SH-SY5Y (cell line): ENCODE results near the gene MPC1.

Experiments used
- GATA2 ChIP-seq: IDR thresholded peaks from 2 replicates; pipeline ENCODE4 v1.6.1; 2011; ENCODE audit warnings: mild to moderate bottlenecking, low read depth, low read length
- GATA3 ChIP-seq: IDR thresholded peaks from 2 replicates; pipeline ENCODE4 v1.6.1; 2011; ENCODE audit warnings: low read depth, mild to moderate bottlenecking, low read length, moderate library complexity

MPC1 gene

GRCh38 chr6:166382933-166383801 is at the start of gene MPC1:
MPC1 (minus strand) TSS chr6:166382940; CDS start chr6:166382876, 64 bp downstream.
- TF ChIP-seq GATA3 = no peak
- no peak for TF ChIP-seq GATA2

- TF ChIP-seq GATA3 (no peak), GATA2 (no peak)
These were observed 47.5 kb upstream of the MPC1 start for GRCh38 chr6:166430269-166430668.

- TF ChIP-seq GATA3 (no peak), GATA2 (no peak)
These were observed 41.7 kb upstream of the MPC1 start for GRCh38 chr6:166424431-166424830.

GRCh38 chr6:166423781-166424180 is 41.0 kb upstream of the MPC1 start:
- TF ChIP-seq GATA2 (no peak), GATA3 (no peak)

GRCh38 chr6:166423051-166423745 is 40.5 kb upstream of the MPC1 start:
- no peak for TF ChIP-seq GATA2
- TF ChIP-seq GATA3 = no peak

- TF ChIP-seq GATA2 (no peak), GATA3 (no peak)
These were observed 39.6 kb upstream of the MPC1 start for GRCh38 chr6:166422201-166422940.

GRCh38 chr6:166420351-166420750 is 37.6 kb upstream of the MPC1 start:
- TF ChIP-seq GATA3 = no peak
- TF ChIP-seq GATA2 = no peak

- TF ChIP-seq GATA2 = no peak
- no peak for TF ChIP-seq GATA3
These were observed 37.0 kb upstream of the MPC1 start for GRCh38 chr6:166419717-166420116.

GRCh38 chr6:166419286-166419685 is 36.5 kb upstream of the MPC1 start:
- TF ChIP-seq GATA3 (no peak), GATA2 (no peak)

- no peak for TF ChIP-seq GATA3
- no peak for TF ChIP-seq GATA2
These were observed 36.0 kb upstream of the MPC1 start for GRCh38 chr6:166418691-166419143.

- TF ChIP-seq GATA2 = no peak
- TF ChIP-seq GATA3 = no peak
These were observed 34.5 kb upstream of the MPC1 start for GRCh38 chr6:166417285-166417691.

GRCh38 chr6:166415833-166416347 is 33.1 kb upstream of the MPC1 start:
- TF ChIP-seq GATA3 (no peak), GATA2 (no peak)

GRCh38 chr6:166415306-166415705 is 32.6 kb upstream of the MPC1 start:
- no peak for TF ChIP-seq GATA2
- no peak for TF ChIP-seq GATA3

- no peak for TF ChIP-seq GATA2
- TF ChIP-seq GATA3 = no peak
These were observed 30.8 kb upstream of the MPC1 start for GRCh38 chr6:166413491-166413951.
